WI38 (cell line): Measurements from ENCODE around the gene DPM3.
A peak's percentile ranks its signal among the peaks of the same experiment; 100 is the strongest.

Experiments
- H3K4me3 ChIP-seq: 2 replicates; pipeline ENCODE4 v1.5.1; 2011; ENCODE audit warnings: low read depth, mild to moderate bottlenecking, control low read depth, low read length
- CTCF ChIP-seq: IDR thresholded peaks from 2 replicates; pipeline ENCODE4 v1.5.1; 2012; ENCODE audit warnings: low read depth, mild to moderate bottlenecking, control low read depth, low read length

DPM3 gene

GRCh38 chr1:155174324-155175280, 34.3 kb upstream of the DPM3 start:
- TF ChIP-seq CTCF, result no peak
- peak overlapping the region; percentile 76 for H3K4me3 ChIP-seq

- peak within 1 kb of the TSS; percentile 76 for H3K4me3 ChIP-seq
- no peak for TF ChIP-seq CTCF
Observed at GRCh38 chr1:155173478-155174323, 33.4 kb upstream of the DPM3 start, which contains the start of gene TRIM46. Gene TRIM46, plus strand, starts transcription at chr1:155173849. Its CDS starts 118 bp downstream, at chr1:155173967.

DNA sequence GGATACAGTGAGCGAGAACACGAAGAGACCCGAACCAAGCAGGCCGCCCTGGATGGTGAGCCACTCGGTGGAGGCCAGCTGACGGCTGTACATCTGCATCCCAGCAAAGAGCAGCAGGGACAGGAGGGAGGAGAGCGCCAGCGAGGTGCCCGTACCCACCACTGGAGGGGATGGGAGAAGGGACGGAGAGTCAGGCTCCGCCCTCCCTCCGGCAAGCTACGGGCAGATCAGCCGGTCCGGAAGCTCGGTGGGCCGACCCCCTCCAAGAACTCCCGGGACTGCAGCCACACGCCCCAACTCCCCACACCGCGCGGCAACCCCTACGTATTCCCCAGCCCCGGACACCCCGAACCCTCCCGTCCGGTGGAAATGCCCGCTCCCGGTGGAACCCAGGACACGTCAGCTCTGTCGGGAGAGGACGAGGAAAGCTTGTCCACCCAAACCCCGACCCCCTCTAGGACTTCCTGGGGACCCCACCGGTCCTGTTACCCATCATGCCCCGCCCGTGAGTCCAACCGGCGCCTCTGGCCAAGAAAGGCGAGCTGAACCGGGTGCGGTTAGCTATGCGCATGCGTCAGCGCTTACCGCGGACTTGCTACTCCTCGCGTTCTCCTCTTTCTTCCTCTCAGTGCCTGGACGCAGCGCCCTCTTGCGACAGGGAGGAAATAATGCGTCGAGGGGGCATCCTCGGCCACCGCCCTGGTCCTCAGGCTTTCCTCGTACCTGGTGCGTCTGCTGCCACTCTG, 32.6 kb upstream of the DPM3 start, which contains the start of gene KRTCAP2:
TSS of gene KRTCAP2 (minus strand) at position 573 of the 746 bp plus-strand sequence. CDS start at position 493, 80 bp downstream.
- TF ChIP-seq CTCF, result peak; percentile 86
- peak within 1 kb of the TSS; percentile 76 for H3K4me3 ChIP-seq

GRCh38 chr1:155171836-155172731, 31.8 kb upstream of the DPM3 start:
- no peak for TF ChIP-seq CTCF
- peak overlapping the region; percentile 76 for H3K4me3 ChIP-seq

DNA sequence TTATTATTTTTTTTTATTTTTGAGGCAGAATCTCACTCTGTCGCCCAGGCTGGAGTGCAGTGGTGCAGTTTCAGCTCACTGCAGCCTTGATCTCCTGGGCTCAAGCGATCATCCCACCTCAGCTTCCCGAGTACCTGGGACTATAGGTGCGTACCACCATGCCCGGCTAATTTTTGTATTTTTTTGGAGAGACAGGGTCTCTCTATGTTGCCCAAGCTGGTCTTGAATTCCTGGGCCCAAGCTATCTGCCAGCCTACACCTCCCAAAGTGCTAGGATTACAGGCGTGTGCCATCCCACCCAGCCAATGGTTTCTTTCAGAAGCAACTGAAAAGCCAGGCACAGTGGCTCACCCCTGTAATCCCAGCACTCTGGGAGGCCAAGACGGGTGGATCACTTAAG, 30.5 kb upstream of the DPM3 start:
- H3K4me3 ChIP-seq, result no peak overlapping the region
- TF ChIP-seq CTCF, result no peak
